ENCODE results near the gene ACTR8.

ACTR8 gene

DNA sequence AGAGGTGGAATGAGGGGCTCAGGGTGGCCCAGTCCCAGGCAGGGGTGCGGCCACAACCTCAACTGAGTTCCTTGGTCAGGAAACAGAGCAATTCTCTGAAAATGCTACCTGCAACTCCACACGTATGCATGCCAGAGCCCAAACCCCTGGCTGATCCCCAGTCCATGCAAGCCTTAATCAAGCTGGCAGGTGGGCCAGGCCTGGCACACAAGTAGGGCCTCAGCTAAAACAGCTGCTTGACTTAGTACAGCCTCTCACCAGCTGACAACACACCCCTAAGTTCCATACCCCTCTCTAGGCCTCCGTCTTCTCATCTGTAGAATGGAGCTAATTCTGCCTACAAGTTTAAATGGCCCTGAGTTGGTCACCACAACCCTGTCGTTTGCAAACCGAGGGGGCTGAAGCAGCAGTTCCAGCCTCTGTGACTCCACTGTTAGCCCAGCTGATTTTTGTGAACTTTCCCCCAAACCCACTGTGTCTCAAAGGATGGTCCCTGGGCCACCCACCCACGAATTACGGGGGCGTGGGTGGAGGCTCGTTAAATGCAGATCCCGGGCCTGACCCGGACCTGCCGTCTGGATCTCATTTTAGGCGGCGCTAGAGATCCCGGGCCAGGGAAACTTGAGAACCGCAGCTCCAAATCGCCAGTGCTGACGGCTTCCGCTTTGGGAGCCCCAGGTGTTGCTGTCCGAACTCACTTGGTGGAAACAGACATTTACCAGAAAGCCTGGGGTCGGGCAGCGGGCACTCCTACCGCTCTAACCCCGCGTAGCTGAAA lies 36.7 kb downstream of the ACTR8 start:
- H3K4me1 ChIP-seq (ENCODE audit: control insufficient read depth, insufficient read depth, low read length, unreplicated experiment) = no peaks in the 10 kb centered on the region
- no peaks in the 10 kb centered on the region for H3K79me2 ChIP-seq (ENCODE audit: control insufficient read depth, insufficient read depth, low read length, unreplicated experiment)
- H3K4me3 ChIP-seq (ENCODE audit: low read depth, low read length) = peak overlapping the region; percentile 87
- H3K27ac ChIP-seq (ENCODE audit: low read depth, low read length) = no peak overlapping the region
- H3K27me3 ChIP-seq (ENCODE audit: insufficient read depth, low read length) = peaks cover 56% of the 10 kb centered on the region
- peak overlapping the region; percentile 82 for H2AFZ ChIP-seq (ENCODE audit: low read length, unreplicated experiment)
- no peaks in the 10 kb centered on the region for H3K36me3 ChIP-seq (ENCODE audit: insufficient read depth, low read length)

- H3K4me1 ChIP-seq (ENCODE audit: control insufficient read depth, insufficient read depth, low read length, unreplicated experiment) = no peaks in the 10 kb centered on the region
- no peak overlapping the region for H3K27ac ChIP-seq (ENCODE audit: low read depth, low read length)
- no peak overlapping the region for H3K4me3 ChIP-seq (ENCODE audit: low read depth, low read length)
- no peaks in the 10 kb centered on the region for H3K36me3 ChIP-seq (ENCODE audit: insufficient read depth, low read length)
- H3K27me3 ChIP-seq (ENCODE audit: insufficient read depth, low read length) = peaks cover 56% of the 10 kb centered on the region
- no peaks in the 10 kb centered on the region for H3K79me2 ChIP-seq (ENCODE audit: control insufficient read depth, insufficient read depth, low read length, unreplicated experiment)
- H2AFZ ChIP-seq (ENCODE audit: low read length, unreplicated experiment) = no peak overlapping the region
Measured at GRCh38 chr3:53844262-53845102, 37.5 kb downstream of the ACTR8 start.

- no peak overlapping the region for H2AFZ ChIP-seq (ENCODE audit: low read length, unreplicated experiment)
- no peaks in the 10 kb centered on the region for H3K79me2 ChIP-seq (ENCODE audit: control insufficient read depth, insufficient read depth, low read length, unreplicated experiment)
- no peaks in the 10 kb centered on the region for H3K4me1 ChIP-seq (ENCODE audit: control insufficient read depth, insufficient read depth, low read length, unreplicated experiment)
- no peak overlapping the region for H3K27ac ChIP-seq (ENCODE audit: low read depth, low read length)
- H3K4me3 ChIP-seq (ENCODE audit: low read depth, low read length) = no peak overlapping the region
- H3K36me3 ChIP-seq (ENCODE audit: insufficient read depth, low read length) = no peaks in the 10 kb centered on the region
- H3K27me3 ChIP-seq (ENCODE audit: insufficient read depth, low read length) = peaks cover 49% of the 10 kb centered on the region
Measured at GRCh38 chr3:53843195-53844177, 38.5 kb downstream of the ACTR8 start.

DNA sequence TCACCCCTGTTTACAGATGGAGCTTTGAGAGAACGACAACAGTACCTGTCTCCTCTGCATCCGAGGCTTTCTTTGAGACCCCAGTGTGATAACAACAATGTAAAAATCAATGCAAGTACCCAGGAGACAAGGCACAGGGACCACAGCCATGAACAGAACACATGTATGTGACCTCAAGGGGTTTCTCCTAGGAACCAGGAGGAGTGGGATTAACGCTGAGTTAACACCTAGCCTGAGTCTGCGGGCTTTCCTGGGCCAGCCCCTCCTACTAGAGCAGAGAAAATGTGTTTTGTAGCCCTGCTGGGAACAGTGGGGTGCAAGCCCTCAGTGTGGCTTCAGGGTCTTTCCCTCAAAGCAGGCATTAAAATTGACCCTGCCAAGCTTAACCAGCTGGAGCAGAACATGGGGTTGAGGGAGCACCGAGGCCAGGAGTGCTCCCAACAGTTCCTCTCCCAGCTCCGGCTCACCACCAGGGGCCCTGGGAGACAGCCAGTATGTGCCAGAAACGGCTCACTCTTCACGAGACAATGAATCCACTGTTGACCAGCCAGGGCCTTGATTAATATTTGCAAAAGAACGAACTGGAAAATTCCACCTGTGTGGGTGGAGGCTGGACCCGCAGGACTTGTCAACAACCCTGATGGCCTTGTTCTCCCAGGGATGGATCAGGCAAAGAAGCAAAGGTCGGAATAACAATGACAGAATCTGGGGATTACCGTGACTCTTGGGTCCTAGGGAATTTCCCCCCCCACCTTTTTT lies 39.3 kb downstream of the ACTR8 start:
- Histone ChIP-seq H3K4me1 (ENCODE audit: control insufficient read depth, insufficient read depth, low read length, unreplicated experiment) (no peaks in the 10 kb centered on the region), H2AFZ (ENCODE audit: low read length, unreplicated experiment) (no peak overlapping the region), H3K27me3 (ENCODE audit: insufficient read depth, low read length) (peaks cover 42% of the 10 kb centered on the region), H3K4me3 (ENCODE audit: low read depth, low read length) (no peak overlapping the region), H3K79me2 (ENCODE audit: control insufficient read depth, insufficient read depth, low read length, unreplicated experiment) (no peaks in the 10 kb centered on the region), H3K27ac (ENCODE audit: low read depth, low read length) (no peak overlapping the region), H3K36me3 (ENCODE audit: insufficient read depth, low read length) (no peaks in the 10 kb centered on the region)

- H3K4me3 ChIP-seq (ENCODE audit: low read depth, low read length) = no peak overlapping the region
- H3K4me1 ChIP-seq (ENCODE audit: control insufficient read depth, insufficient read depth, low read length, unreplicated experiment) = no peaks in the 10 kb centered on the region
- no peak overlapping the region for H2AFZ ChIP-seq (ENCODE audit: low read length, unreplicated experiment)
- no peaks in the 10 kb centered on the region for H3K36me3 ChIP-seq (ENCODE audit: insufficient read depth, low read length)
- no peak overlapping the region for H3K27ac ChIP-seq (ENCODE audit: low read depth, low read length)
- no peaks in the 10 kb centered on the region for H3K79me2 ChIP-seq (ENCODE audit: control insufficient read depth, insufficient read depth, low read length, unreplicated experiment)
- H3K27me3 ChIP-seq (ENCODE audit: insufficient read depth, low read length) = peaks cover 31% of the 10 kb centered on the region
Measured at GRCh38 chr3:53841296-53841695, 40.7 kb downstream of the ACTR8 start.

GRCh38 chr3:53837331-53837730 lies 44.6 kb downstream of the ACTR8 start:
- Histone ChIP-seq H3K27me3 (ENCODE audit: insufficient read depth, low read length) (peaks cover 2% of the 10 kb centered on the region), H3K79me2 (ENCODE audit: control insufficient read depth, insufficient read depth, low read length, unreplicated experiment) (no peaks in the 10 kb centered on the region), H3K27ac (ENCODE audit: low read depth, low read length) (no peak overlapping the region), H3K4me1 (ENCODE audit: control insufficient read depth, insufficient read depth, low read length, unreplicated experiment) (no peaks in the 10 kb centered on the region), H3K36me3 (ENCODE audit: insufficient read depth, low read length) (no peaks in the 10 kb centered on the region), H2AFZ (ENCODE audit: low read length, unreplicated experiment) (no peak overlapping the region), H3K4me3 (ENCODE audit: low read depth, low read length) (no peak overlapping the region)

DNA sequence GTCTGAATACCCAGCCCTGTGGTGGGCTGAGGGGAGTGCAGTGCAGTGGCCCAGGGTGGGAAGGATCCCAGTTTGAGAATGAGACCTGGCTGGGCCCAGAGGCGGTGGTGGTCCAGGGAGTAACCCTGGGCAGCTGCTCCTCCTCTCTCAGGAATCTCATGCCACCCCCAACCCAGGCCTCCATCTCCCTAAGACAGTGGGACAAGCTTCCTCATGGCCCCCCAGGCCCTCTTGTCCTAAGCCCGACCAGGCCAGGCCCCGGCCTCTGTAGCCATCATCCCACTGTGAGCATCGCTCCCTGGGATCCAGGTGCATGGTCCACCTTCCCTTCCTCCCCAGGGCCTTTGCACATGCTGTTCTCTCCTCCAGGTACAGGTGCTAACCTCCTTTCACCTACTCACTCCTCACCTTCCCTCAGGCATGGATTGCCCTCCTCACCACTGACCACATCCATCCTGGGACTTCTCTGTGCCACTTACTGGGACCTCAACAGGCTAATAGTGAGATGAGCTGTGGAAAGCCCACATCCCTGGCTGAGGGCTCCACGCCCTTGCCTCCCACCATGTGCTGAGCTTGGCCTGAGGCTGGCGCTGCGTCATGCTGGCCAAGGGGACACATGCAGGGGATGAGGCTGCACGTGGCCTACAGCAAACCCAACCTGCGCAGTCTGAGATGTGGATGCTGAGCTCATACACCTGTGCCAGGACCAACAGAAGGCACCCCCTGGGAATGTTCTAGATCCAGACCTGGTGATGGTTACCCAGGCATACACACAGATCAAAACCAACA lies 45.7 kb downstream of the ACTR8 start:
- Histone ChIP-seq H3K79me2 (ENCODE audit: control insufficient read depth, insufficient read depth, low read length, unreplicated experiment) (no peaks in the 10 kb centered on the region), H3K4me1 (ENCODE audit: control insufficient read depth, insufficient read depth, low read length, unreplicated experiment) (no peaks in the 10 kb centered on the region), H3K36me3 (ENCODE audit: insufficient read depth, low read length) (no peaks in the 10 kb centered on the region), H3K27me3 (ENCODE audit: insufficient read depth, low read length) (no peaks in the 10 kb centered on the region; the same call in 1 of the 2 replicates), H3K4me3 (ENCODE audit: low read depth, low read length) (no peak overlapping the region), H2AFZ (ENCODE audit: low read length, unreplicated experiment) (no peak overlapping the region), H3K27ac (ENCODE audit: low read depth, low read length) (no peak overlapping the region)

DNA sequence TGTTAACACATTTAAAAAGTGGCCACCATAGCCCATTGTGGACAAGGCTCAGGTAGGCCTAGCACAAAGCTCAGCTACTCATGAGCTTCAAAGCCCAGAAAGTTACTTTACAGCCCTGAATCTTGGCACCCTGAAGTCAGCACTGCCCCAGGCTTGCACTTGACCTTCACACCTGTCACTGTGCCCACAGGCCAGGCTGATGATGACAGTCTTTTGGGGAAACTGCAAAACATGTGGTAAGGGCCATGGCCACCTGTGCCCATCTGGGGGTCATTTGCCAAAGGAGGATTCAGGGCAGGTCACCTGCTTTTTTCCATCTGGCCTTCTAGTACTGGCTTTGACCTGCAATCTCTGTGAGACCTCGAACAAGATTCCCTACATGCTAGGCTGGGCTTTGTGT lies 46.7 kb downstream of the ACTR8 start:
- no peak overlapping the region for H2AFZ ChIP-seq (ENCODE audit: low read length, unreplicated experiment)
- H3K27ac ChIP-seq (ENCODE audit: low read depth, low read length) = no peak overlapping the region
- no peak overlapping the region for H3K4me3 ChIP-seq (ENCODE audit: low read depth, low read length)

GRCh38 chr3:53834429-53835095 lies 47.4 kb downstream of the ACTR8 start:
- H2AFZ ChIP-seq (ENCODE audit: low read length, unreplicated experiment) = no peak overlapping the region
- H3K4me1 ChIP-seq (ENCODE audit: control insufficient read depth, insufficient read depth, low read length, unreplicated experiment) = no peaks in the 10 kb centered on the region

More for the DNA sequence above, 46.7 kb downstream of the ACTR8 start:
- Histone ChIP-seq H3K36me3 (ENCODE audit: insufficient read depth, low read length) (no peaks in the 10 kb centered on the region), H3K79me2 (ENCODE audit: control insufficient read depth, insufficient read depth, low read length, unreplicated experiment) (no peaks in the 10 kb centered on the region), H3K27me3 (ENCODE audit: insufficient read depth, low read length) (no peaks in the 10 kb centered on the region; the same call in 1 of the 2 replicates), H3K4me1 (ENCODE audit: control insufficient read depth, insufficient read depth, low read length, unreplicated experiment) (no peaks in the 10 kb centered on the region)

More at GRCh38 chr3:53834429-53835095, 47.4 kb downstream of the ACTR8 start:
- no peaks in the 10 kb centered on the region for H3K36me3 ChIP-seq (ENCODE audit: insufficient read depth, low read length)
- no peak overlapping the region for H3K4me3 ChIP-seq (ENCODE audit: low read depth, low read length)
- no peaks in the 10 kb centered on the region; the same call in 1 of the 2 replicates for H3K27me3 ChIP-seq (ENCODE audit: insufficient read depth, low read length)
- H3K27ac ChIP-seq (ENCODE audit: low read depth, low read length) = no peak overlapping the region
- H3K79me2 ChIP-seq (ENCODE audit: control insufficient read depth, insufficient read depth, low read length, unreplicated experiment) = no peaks in the 10 kb centered on the region
